ENCODE data around the gene ANO4. TPM values are rescaled to one million over a fixed set of nuclear protein-coding genes. Genes with fewer than 3 reads are reported as not detected.
"Not testable (repeated sequence)": the region's sequence is repeated elsewhere in the genome, so short reads cannot be mapped to it uniquely, and the experiment has no call there.

Gene ANO4
- total RNA-seq, 1 donor from 2014 or later: 1.6 TPM

DNA sequence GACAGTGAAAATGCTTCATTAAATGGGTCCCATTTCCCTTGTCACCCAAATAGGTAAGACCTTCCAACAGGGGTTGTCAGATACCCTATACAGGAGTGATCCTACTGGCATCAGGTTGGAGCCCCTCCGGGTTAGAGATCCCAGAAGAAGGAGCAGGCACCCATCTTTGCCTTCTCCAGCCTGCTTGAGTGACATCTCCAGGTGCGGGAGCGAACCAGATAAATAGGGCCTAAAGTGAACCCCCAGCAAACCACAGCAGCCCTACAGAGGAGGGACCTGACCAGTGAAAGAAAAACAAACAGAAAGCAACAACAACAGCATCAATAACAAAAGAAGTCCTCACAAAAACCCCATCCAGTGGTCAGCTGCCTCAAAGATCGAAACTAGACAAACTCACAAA is 233.2 kb downstream of the ANO4 start:
- DNase-seq (ENCODE audit: extremely low read depth, low read depth, low spot score): no peak

DNA sequence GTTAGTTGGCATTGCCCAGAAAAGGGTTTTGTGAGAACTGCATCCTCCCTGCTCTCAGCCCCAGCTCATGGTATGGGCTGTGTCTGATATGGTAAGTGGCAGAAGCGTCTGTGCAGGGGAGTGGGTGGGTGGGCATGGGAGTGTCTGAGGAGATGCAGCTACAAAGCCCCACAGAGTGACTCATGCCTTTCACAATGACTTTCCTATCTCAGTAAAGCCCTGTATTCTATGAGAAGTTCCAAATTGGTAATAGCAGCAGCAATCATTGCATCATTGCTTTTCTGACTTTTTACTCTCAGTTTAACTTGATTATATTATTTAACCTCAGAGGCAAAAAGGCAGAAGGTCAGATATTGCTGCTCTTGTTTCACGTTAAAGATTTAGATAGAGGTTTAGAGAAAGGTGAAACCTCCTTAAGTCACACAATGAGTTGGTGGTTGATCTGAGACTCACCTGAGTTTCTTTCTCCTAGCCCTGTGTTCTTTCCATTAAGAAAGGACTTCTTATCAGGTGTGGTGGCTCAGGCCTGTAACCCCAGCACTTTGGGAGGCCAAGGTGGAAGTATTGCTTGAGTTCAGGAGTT is 243.8 kb downstream of the ANO4 start:
- no peak for DNase-seq (ENCODE audit: extremely low read depth, low read depth, low spot score)

DNA sequence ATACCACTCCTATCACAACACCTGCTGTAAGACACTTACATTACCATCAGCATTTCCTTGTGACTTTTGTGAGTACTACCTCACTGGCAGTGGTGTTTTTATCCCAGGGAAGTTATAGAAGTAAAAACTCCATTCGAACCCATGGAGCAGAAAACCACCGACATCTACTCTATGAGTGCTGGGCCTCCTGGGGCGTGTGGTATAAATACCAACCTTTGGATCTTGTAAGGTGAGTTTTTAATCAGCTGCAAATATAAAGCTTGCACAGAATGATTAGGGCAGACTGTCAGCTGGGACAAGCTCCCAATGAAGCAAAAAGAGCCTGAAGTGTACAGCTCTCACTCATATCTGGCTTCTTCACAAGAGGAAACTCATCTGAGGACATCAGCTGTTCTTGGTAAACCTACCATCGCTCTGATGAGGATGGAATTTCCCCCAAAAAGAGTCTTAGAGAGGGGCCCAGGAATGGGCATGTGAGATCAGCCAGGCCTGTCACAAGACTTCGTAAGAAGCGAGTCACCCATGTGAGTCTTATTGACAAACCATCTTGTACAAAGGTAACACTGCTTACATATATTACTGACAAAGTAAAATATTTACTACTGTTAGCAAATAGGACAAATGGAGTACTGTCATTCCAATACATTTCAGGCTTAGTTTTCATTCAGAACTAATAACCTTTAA is 245.4 kb downstream of the ANO4 start:
- DNase-seq (ENCODE audit: extremely low read depth, low read depth, low spot score): no peak

DNA sequence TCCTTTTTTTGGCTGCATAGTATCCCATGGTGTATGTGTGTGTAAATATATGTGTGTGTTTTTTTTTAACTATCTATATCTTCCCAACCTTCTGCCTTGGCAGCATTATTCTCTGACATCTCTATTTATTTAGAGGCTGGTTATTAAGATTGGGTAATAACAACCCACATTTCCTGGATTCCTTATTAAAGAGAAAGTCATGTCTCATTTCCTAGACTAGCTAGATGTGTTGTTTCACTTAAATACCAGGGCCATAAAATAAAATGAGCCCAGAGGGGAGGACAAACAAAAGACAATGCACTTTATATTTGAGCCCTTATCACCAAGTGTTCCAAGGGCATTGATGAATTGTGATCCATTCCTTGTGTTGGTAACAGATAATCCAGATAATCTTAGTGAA is 246.4 kb downstream of the ANO4 start:
- no peak for DNase-seq (ENCODE audit: extremely low read depth, low read depth, low spot score)

DNA sequence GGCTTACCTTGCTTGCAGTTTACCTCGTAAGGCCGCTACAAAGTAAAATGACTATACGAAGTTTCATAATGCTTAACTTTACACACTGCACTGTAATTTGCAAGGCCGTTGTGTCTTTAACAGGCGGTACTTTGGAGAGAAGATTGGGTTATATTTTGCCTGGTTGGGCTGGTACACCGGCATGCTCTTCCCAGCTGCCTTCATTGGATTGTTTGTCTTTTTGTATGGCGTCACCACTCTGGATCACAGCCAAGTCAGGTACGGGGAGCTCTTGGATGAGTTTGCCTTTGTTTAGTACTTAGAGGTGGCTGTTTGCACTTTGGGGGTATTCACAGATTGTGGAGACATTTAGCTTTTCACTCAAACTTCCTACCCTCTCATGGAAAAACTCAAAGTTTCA is 247.6 kb downstream of the ANO4 start:
- no peak for DNase-seq (ENCODE audit: extremely low read depth, low read depth, low spot score)

DNA sequence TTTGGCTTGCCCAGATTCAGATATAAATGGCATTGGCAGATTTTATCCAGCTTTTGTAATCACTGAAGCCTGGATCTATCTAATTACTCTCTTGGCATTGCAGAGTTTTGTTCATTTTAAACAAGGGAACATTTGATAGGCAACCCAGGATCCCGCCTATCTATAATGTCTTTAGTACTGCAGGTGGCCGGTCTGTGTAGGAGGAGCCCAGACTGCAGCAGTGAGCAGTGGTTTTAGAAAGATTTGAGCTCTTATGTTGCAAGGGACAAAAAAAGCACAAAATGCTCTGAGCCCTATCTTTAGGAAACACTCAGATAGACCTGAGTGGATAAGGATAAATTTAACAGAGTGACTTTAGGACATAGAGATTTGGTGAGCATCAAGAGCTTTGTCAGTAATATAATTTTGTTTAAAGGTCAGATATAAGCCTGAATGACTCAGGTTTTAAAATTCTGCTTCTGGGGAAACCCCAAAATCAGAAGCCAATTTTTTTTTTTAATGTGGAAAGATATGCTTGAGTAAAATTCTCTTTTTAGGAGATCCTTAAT is 250.0 kb downstream of the ANO4 start:
- no peak for DNase-seq (ENCODE audit: extremely low read depth, low read depth, low spot score)

DNA sequence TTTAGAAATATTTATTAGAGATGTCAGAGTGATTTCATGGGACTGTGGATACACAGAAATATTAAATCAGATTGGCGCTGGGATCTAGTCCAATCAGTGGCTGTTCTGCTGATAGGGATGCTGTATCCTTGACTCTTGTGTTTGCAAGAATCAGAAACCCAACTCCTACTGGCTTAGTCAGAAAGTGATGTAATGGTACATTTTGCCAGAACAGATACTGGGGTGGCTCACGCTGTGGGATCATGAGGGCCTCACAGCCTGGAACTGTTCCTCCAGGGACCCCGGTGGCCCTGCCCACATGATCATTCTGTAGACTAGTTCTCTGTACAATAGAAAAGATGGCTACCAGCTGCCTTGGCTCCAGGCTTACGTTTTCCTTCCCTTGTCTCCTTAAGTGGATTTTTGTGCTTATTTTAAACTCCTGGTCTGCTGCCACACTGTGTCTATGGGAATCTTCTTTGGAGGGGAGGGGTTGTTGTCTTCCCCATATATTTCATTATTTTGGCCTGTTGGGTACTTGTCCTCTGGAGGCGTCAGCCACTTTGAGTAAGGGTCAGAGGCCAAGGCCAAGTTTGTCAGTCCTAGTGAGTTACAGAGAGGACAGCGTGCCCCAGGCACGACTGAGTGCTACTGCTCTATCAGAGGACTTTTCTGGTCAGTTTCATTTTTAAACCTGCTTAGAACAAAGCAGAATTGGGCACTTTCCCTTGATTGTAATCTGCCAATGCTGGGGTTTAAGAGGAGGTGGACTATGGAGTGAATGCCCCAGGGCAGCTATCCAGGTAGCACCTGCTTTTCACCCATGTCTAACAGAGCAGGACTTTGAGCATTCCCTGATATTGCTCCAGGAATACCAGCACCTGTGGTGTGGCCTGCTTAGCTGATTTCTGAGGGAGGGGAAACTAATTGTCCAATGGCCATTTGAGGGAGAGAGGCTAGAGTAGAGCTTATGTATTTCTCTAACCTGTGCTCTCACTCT is 251.2 kb downstream of the ANO4 start:
- DNase-seq (ENCODE audit: extremely low read depth, low read depth, low spot score): no peak

DNA sequence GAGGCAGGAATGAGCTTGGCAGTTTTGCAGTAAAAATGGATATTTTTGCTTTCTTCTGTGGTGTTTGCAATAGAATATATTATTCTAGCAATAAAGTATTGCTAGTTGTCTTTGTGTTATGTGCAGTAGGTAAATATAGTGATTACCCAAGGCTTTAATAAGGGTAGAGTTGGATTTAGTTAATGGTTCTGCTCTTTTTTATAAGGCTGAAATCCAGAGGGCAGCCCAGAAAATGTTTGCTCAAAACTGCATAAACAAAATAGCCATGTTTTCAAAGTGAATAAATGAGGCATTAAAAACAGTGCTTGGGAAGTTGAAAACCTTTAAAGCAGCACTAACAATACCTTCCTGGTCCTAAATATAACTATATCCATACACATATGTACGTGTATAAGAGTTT is 253.1 kb downstream of the ANO4 start:
- no peak for DNase-seq (ENCODE audit: extremely low read depth, low read depth, low spot score)

DNA sequence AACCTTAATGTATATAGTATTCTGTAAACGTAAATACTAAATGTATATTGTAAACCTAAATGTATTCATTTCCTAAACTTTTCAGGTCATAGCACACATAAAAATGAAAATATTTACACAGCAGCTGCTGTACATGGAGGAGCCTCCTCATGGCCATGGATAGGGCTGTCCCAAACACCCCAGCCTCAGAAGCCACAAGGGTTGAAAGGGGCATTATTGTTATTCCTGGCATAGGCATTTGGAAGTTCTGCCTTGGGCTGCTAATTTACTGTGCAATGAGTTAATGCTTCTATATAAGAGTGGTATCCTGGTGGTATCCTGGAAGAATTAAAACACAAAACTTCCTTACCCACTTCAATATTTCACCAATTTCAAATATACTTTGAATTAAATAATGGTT is 256.1 kb downstream of the ANO4 start:
- DNase-seq (ENCODE audit: extremely low read depth, low read depth, low spot score): no peak

DNA sequence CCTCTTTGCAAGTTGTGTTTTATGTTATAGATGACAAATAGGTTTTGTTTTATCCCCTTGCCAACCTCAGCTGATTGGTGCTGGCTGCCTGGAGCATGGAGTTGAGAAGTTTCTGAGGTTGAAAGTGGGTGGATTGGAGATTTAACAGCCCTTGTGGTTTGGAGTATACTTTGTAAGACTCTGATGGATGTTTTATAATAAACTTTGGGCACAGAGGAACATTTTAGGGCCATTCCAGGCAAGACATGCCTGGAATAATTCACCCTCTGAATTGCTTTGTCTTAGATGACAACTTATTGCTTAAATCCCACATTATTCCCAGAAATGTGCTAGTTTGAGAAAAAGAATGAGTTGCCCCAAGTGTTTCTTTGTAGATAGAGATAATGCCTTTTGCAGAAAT is 256.6 kb downstream of the ANO4 start:
- DNase-seq (ENCODE audit: extremely low read depth, low read depth, low spot score): no peak

DNA sequence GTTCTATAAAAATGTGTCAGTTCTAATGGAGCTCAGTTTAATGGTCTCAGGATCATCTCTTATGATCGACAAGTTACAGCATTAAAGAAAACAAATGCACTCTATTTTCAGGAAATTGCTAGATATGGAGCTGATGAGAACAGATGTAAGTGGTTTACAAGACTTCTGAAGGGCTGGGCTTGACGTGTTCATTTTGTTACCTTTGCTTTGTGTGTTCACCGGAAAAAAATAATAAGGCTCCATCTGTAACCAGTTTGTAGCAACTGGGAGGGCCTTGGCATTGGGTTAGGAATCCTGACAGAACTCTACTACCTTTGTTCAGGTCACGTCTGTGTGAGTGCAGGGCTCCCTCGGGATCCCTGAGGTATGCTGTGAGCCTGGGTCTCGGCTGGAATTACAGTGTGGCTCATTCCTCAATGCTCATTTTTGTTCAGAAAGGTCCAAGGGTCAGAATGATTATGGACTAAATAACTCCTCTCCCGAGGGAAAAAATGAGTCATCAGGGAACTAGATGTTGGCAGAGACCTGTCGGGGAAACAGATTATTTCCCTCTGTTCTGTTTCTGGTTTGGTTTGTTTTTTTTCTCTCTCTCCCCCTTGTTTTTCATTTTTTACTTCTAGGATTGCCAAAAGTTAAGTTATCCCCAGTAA is 257.4 kb downstream of the ANO4 start:
- DNase-seq (ENCODE audit: extremely low read depth, low read depth, low spot score): peak; percentile 80

DNA sequence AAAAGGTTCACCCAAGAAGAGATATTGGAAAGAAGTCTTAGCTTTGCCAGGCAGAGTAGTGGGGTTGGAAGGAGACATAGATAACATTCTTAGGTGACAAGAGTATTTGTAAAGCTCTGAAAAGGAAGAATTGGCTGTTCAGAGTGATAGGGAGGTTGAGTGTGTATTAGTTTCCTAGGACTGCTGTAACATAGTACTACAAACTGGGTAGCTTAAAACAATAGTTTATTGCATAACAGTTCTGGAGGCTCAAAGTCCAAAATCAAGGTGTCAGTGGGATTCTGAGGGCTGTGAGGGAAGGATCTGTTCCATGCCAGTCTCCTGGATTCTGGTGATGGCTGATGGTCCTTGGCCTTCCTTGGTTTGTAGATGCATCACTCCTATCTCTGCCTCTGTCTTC is 258.6 kb downstream of the ANO4 start:
- no peak for DNase-seq (ENCODE audit: extremely low read depth, low read depth, low spot score)

DNA sequence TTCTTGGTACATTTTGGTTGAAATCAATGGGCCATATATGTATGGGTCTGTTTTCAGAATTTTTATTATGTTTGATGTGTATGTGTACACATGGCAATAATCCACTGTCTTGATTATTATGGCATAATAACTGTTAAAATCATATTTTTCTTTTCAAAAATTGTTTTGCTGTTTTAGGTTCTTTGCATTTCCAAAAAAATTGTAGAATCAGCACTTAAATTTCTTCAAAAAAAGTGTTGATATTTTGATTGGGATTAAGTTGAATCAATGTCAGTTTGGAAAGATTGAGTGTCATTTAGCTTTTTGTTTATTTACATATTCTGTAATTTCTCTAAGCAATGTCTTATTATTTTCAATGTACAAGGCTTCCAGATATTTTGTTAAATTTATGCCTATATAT is 261.4 kb downstream of the ANO4 start:
- no peak for DNase-seq (ENCODE audit: extremely low read depth, low read depth, low spot score)

DNA sequence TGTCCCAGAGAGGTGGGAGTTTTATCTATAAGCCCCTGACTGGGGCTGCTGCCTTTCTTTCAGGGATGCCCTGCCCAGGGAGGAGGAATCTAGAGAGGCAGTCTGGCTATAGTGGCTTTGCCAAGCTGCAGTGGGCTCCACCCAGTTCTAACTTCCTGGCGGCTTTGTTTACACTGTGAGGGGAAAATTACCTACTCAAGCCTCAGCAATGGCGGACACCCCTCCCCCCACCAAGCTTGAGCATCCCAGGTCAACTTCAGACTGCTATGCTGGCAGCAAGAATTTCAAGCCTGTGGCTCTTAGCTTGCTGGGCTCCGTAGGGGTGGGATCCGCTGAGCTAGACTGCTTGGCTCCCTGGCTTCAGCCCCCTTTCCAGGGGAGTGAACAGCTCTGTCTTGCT is 267.9 kb downstream of the ANO4 start:
- DNase-seq (ENCODE audit: extremely low read depth, low read depth, low spot score): not testable (repeated sequence)

DNA sequence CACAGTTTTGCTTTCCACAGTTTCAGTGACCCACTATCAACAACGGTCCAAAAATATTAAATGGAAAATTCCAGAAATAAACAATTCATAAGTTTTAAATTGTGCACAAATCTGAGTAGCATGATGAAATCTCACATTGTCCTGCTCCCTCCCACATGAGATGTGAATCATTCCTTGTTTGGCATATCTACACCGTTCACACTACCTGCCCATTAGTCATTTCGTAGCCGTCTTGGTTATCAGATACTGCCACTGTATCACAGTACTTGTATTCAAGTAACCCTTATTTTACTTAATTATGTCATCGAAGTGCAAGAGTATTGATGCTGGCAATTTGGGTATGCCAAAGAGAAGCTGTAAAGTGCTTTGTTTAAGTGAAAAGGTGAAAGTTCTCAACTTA is 270.1 kb downstream of the ANO4 start:
- DNase-seq (ENCODE audit: extremely low read depth, low read depth, low spot score): no peak

DNA sequence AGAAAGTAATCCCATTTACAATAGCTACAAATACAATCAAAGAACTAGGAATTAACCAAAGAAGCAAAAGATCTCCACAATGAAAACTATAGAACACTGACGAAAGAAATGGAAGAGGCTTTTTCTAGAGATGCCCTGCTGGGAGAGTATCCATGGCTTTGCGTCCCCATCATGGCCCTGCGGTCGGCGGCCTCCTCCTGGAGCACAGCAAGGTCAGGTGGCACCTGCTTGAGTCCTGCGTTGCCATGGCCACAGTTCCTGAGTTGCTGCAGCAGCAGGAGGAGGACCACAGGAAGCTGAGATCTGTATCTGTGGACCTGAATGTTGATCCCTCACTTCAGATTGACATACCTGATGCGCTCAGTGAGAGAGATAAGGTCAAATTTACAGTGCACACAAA is 271.9 kb downstream of the ANO4 start:
- no peak for DNase-seq (ENCODE audit: extremely low read depth, low read depth, low spot score)

DNA sequence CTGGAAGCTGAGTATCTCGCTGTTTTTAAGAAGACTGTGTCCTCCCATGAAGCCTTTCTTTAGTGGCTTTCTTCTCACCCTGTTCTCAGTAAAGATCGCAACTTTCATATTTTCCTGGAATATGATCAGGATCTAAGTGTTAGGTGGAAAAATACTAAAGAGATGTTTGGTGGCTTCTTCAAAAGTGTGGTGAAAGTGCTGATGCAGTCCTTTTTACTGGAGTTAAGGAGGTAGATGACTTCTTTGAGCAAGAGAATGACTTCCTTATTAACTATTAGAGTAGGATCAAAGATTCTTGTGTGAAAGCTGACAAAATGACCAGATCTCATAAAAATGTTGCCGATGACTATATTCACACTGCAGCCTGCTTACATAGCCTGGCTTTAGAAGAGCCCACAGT is 273.8 kb downstream of the ANO4 start:
- no peak for DNase-seq (ENCODE audit: extremely low read depth, low read depth, low spot score)

DNA sequence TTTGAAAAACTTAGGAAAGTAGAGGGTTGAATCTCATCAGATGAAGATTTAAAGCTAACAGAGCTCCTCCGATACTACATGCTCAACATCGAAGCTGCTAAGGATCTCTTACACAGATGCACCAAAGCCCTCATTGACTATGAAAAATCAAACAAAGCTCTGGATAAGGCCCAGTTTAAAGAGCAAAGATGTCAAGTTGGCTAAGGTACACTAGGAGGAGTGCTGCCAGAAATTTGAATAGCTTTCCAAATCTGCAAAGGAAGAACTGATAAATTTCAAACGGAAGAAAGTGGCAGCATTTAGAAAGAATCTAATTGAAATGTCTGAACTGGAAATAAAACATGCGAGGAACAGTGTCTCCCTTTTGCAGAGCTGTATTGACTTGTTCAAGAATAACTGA is 274.3 kb downstream of the ANO4 start:
- no peak for DNase-seq (ENCODE audit: extremely low read depth, low read depth, low spot score)

DNA sequence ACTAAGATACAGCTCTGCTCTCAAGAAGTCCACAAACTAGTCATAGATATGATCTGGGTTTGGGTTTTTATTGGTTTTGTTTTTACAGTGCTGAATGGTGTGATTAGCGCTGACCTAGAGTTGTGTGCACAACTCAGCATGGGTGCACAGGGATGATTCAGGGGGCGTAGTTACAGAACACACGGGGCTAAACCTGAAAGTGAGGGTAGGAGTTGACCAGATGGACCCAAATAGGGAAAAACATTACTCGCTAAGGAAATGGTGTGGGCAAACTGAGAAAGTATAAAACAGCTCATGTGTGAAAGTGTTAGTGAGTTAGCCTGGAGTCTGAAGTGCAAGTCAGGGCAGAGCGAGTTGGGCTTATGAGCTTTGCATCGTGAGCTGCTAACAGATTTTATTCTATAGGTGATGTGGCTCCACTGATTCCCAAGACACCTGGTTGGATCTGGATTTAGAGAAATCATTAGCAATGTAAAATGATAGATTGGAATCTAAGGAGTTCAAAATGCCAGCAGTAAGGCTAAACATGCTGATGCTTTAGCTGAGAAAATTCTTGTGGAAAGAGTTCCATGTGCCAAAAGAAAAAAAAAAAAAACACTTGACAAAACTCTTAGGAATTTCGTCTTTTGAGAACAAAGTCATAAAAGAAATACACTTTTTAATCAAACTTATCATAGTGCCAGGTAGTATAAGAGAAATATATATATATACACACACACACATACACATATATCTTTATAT is 280.5 kb downstream of the ANO4 start:
- no peak for DNase-seq (ENCODE audit: extremely low read depth, low read depth, low spot score)

DNA sequence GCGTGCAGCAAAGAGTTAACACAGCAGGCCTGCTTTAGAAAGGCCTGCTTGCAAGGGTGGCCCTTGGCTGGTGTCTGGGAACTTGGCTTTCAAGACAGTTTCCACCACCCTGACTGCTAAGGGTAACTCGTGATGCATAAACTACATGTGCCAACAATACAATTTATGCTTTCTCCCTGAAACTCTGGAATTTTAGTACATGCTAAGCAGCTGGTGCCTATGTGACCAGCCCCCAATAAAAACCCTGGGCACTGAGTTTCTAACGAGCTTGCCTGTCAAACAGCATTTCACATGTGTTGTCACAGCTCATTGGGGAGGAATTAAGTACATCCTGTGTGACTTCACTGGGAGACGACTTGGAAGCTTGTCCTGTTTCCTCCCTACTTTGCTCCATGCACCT is 282.3 kb downstream of the ANO4 start:
- DNase-seq (ENCODE audit: extremely low read depth, low read depth, low spot score): no peak

Data from glomerular endothelial cell (primary cell).